22Rv1 (cell line): ENCODE data around the gene FOXP1.

Source experiments
- CTCF ChIP-seq: fragments of 450-650 bp; IDR thresholded peaks from 2 replicates; pipeline ENCODE4 v1.5.1; 2017; ENCODE audit warnings: mild to moderate bottlenecking
- ZFX ChIP-seq: fragments of 450-650 bp; IDR thresholded peaks from 2 replicates; pipeline ENCODE4 v1.6.1; 2017; ENCODE audit warnings: antibody characterized with exemption, borderline replicate concordance

DNA sequence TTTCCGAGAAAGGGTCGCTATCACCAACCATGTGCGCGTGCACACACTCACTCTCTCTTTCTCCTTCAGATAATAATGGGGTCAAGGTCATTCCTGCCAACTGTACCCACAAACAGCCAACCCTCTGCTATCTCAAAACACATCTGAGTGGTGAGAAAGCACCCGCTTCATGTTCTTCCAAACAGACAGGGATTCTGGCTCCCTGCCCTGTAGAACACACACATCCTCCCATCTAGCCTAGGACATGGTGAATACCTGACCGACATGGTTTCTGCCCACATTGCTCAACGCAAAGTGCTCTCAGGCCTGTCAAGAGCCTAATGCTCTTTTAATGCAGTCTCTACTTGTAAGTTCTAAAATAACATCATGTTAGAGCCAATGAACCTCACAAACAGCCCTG lies 302.2 kb downstream of the FOXP1 start:
- TF ChIP-seq ZFX: no peak
- no peak for TF ChIP-seq CTCF
